PC-3 (cell line): ENCODE data around the gene FKBP9. TPM values are rescaled to one million over a fixed set of nuclear protein-coding genes. Genes with fewer than 3 reads are reported as not detected.

ENCODE experiments used
- ATAC-seq: fragments of 200-7000 bp; cut with Tn5 transposase; 2 replicates; pipeline ENCODE4 v1.9.1; 2020; ENCODE audit warnings: mild to moderate bottlenecking, moderate library complexity
- BruUV-seq: library from RNA; stranded (reverse); fragments of 400-500 nt; replicated peaks from 2 replicates; lab custom pipeline; 2021; lab: Mats Ljungman, UMichigan
- CTCF ChIA-PET: fragments of 300-600 bp; sonication (Branson Sonifier 250); formaldehyde crosslinking; loops from one replicate; lab custom pipeline; 2022; ENCODE audit warnings: antibody characterized with exemption; lab: Charles Lee
- POLR2A ChIA-PET: fragments of 300-600 bp; sonication (Branson Sonifier 250); formaldehyde crosslinking; loops from one replicate; lab custom pipeline; 2022; ENCODE audit warnings: antibody characterized with exemption; ENCODE audit not compliant: unreplicated experiment; lab: Charles Lee
- DNase-seq: peaks from one replicate; pipeline ENCODE4 v3.0.0-alpha.2; 2015
- H2AFZ ChIP-seq: fragments of 300-600 bp; sonication (generic); 2 replicates; pipeline ENCODE4 v1.6.0; 2016; ENCODE audit warnings: antibody characterized with exemption, low read length
- H3F3A ChIP-seq: fragments of 300-600 bp; sonication (generic); one replicate; pipeline ENCODE4 v1.6.0; 2017; ENCODE audit warnings: antibody characterized with exemption, low read length, control low read depth, mild to moderate bottlenecking; ENCODE audit not compliant: unreplicated experiment
- H3K27ac ChIP-seq: fragments of 300-600 bp; sonication (generic); 2 replicates; pipeline ENCODE4 v1.5.1; 2016; ENCODE audit warnings: mild to moderate bottlenecking, low read length
- H3K27me3 ChIP-seq: fragments of 300-600 bp; sonication (generic); 2 replicates; pipeline ENCODE4 v1.6.1; 2016; ENCODE audit warnings: low read length, mixed read lengths
- H3K36me3 ChIP-seq: fragments of 300-600 bp; sonication (generic); 2 replicates; pipeline ENCODE4 v1.6.1; 2016; ENCODE audit warnings: low read depth, mixed run types, low read length, mixed read lengths
- H3K4me1 ChIP-seq: fragments of 300-600 bp; sonication (generic); 2 replicates; pipeline ENCODE4 v1.5.1; 2016; ENCODE audit warnings: low read length; ENCODE audit not compliant: insufficient read depth
- H3K4me2 ChIP-seq: fragments of 300-600 bp; sonication (generic); 2 replicates; pipeline ENCODE4 v1.6.0; 2016; ENCODE audit warnings: low read length
- H3K4me3 ChIP-seq: fragments of 300-600 bp; sonication (generic); 2 replicates; pipeline ENCODE4 v1.5.1; 2016; ENCODE audit warnings: mild to moderate bottlenecking, low read length, mixed read lengths
- H3K79me2 ChIP-seq: fragments of 300-600 bp; sonication (generic); 2 replicates; pipeline ENCODE4 v1.6.1; 2017; ENCODE audit warnings: low read length, mixed read lengths
- H3K9ac ChIP-seq: fragments of 300-600 bp; sonication (generic); 2 replicates; pipeline ENCODE4 v1.6.0; 2016; ENCODE audit warnings: mild to moderate bottlenecking, low read length
- H3K9me2 ChIP-seq: fragments of 300-600 bp; sonication (generic); replicated peaks from 2 replicates; pipeline ENCODE4 v1.6.1; 2016; ENCODE audit warnings: mixed run types, low read length, mixed read lengths
- H3K9me3 ChIP-seq: fragments of 300-600 bp; sonication (generic); 2 replicates; pipeline ENCODE4 v1.6.1; 2016; ENCODE audit warnings: low read length, mixed read lengths
- H4K20me1 ChIP-seq: fragments of 300-600 bp; sonication (generic); 2 replicates; pipeline ENCODE4 v1.6.1; 2016; ENCODE audit warnings: low read length, mixed read lengths
- EZH2 ChIP-seq: fragments of 300-600 bp; sonication (generic); IDR thresholded peaks from one replicate; pipeline ENCODE4 v1.6.1; 2017; ENCODE audit warnings: antibody characterized with exemption, mild to moderate bottlenecking, low read length; ENCODE audit not compliant: unreplicated experiment
- EZH2phosphoT487 ChIP-seq: fragments of 300-600 bp; sonication (generic); IDR thresholded peaks from 2 replicates; pipeline ENCODE4 v1.6.1; 2018; ENCODE audit warnings: mild to moderate bottlenecking, antibody characterized with exemption, low read length, borderline replicate concordance
- intact Hi-C: fragments of 100-400 bp; cut with micrococcal nuclease; formaldehyde crosslinking; loops from 2 replicates; pipeline ENCODE4 v1.9.0; 2023
- total RNA-seq: library from RNA; depleted of rRNA; stranded (reverse); fragments of >200 nt; gene quantifications from 2 replicates; pipeline ENCODE4 v1.2.3, GENCODE V29; 2014
- TF ChIP-seq, protein P1 (sequence below): fragments of 300-600 bp; sonication (generic); conservative IDR thresholded peaks from 2 replicates; pipeline ENCODE4 v1.5.1; 2017; ENCODE audit warnings: antibody characterized with exemption, low read depth, mild to moderate bottlenecking, low read length

The FKBP9 gene
- total RNA-seq, 1 experiment from 2014 or later: 63.4 TPM

DNA sequence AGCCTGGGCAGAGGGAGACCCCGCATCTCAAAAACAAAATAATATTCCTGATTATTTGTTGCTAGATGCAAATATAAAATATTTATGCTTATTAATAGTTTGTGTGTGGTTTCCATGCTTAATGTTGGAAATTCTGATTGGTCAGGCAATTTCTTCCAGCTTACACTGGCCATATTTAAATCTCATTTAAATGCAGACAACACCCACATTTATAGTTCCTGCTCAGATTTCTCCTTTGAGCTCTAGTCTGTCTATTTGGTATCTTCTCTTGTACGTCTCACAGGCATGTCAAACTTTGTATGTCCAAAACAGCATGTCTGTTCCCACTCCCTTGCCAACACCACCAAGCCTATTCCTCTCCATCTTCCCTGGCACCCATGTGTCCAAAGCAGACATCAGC, 52.5 kb downstream of the FKBP9 start:
- Histone ChIP-seq H3K27me3 (no peaks in the 10 kb centered on the region), H3K9me3 (no peaks in the 10 kb centered on the region), H3K4me3 (no peak overlapping the region), H4K20me1 (no peaks in the 10 kb centered on the region), H3K27ac (no peak overlapping the region), H3K9me2 (no peaks in the 10 kb centered on the region), H3K79me2 (no peaks in the 10 kb centered on the region), H3F3A (no peaks in the 10 kb centered on the region), H3K4me2 (no peak overlapping the region), H3K9ac (no peak overlapping the region), H3K4me1 (no peaks in the 10 kb centered on the region), H3K36me3 (peaks cover 11% of the 10 kb centered on the region; the same call in 1 of the 2 replicates), H2AFZ (no peak overlapping the region)
- BruUV-seq: no TSS peak
- TF ChIP-seq EZH2: no peak
- TF ChIP-seq EZH2phosphoT487: no peak
- TF ChIP-seq, protein P1, sequence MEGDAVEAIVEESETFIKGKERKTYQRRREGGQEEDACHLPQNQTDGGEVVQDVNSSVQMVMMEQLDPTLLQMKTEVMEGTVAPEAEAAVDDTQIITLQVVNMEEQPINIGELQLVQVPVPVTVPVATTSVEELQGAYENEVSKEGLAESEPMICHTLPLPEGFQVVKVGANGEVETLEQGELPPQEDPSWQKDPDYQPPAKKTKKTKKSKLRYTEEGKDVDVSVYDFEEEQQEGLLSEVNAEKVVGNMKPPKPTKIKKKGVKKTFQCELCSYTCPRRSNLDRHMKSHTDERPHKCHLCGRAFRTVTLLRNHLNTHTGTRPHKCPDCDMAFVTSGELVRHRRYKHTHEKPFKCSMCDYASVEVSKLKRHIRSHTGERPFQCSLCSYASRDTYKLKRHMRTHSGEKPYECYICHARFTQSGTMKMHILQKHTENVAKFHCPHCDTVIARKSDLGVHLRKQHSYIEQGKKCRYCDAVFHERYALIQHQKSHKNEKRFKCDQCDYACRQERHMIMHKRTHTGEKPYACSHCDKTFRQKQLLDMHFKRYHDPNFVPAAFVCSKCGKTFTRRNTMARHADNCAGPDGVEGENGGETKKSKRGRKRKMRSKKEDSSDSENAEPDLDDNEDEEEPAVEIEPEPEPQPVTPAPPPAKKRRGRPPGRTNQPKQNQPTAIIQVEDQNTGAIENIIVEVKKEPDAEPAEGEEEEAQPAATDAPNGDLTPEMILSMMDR: no peak
- intact Hi-C loops: no loop called here
- ChIA-PET POLR2A (interaction anchor here (0.6 kb wide), 1 partner anchor 456 kb away, joined by 10 read pairs; no protein-coding TSS in a partner anchor), CTCF (interaction anchor here (0.5 kb wide), 1 partner anchor 390 kb away, joined by 3 read pairs; no protein-coding TSS in a partner anchor)
- DNase-seq (no peak), ATAC-seq (no peak)

DNA sequence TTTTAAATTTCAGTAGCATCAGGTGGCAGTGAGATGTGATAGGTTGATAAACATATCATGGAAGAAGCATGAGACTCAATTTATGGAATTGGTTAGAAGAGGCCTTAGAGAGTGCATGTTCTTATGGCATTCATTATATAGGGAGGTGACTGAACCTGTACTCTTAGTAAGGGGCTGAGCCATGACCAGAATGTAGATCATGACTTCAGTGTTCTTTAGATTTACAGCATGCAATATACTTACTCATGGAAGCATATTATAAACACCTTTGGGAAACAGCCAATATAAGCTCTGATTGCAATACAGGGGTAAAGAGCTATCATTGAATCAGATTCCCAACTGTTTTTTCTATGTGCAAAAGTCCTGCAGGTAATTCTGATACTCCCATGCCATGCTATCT, 55.1 kb downstream of the FKBP9 start:
- CTCF ChIA-PET: no interaction called here
- Histone ChIP-seq H3K27me3 (no peaks in the 10 kb centered on the region), H3K9ac (no peak overlapping the region), H3K9me2 (no peaks in the 10 kb centered on the region), H3K27ac (no peak overlapping the region), H4K20me1 (no peaks in the 10 kb centered on the region), H2AFZ (no peak overlapping the region), H3K4me2 (no peak overlapping the region), H3K9me3 (no peaks in the 10 kb centered on the region), H3K79me2 (no peaks in the 10 kb centered on the region), H3K4me1 (no peaks in the 10 kb centered on the region), H3K36me3 (peaks cover 15% of the 10 kb centered on the region; the same call in 1 of the 2 replicates), H3K4me3 (no peak overlapping the region), H3F3A (no peaks in the 10 kb centered on the region)
- no peak for ATAC-seq
- POLR2A ChIA-PET: no interaction called here
- BruUV-seq: no TSS peak
- DNase-seq: no peak
- intact Hi-C loops: no loop called here
- no peak for TF ChIP-seq EZH2
- TF ChIP-seq EZH2phosphoT487: no peak
- TF ChIP-seq, protein P1: no peak

DNA sequence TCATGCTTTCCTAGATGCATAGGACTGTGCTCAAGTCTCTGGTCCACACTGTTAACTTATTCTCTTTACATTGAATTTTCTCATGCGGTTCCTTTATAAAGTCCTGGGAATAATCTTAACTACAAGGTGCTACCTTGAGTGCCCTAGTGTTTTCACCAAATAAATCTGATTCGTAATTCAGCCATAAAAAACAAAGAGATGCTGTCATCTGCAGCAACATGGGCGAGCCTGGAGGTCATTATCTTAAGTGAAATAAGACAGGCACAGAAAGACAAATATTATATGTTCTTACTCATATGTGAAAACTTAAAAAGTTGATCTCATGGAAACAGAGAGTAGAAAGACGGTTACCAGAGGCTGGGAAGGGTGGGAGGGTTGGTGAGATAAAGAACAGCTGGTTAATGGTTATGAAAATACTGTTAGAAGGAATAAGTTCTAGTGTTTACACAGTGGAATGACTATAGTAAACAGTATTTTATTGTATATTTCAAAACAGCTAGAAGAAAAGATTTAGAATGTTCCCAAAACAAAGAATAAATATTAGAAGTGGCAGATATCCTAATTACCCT, 67.0 kb downstream of the FKBP9 start:
- ATAC-seq (peak; percentile 67), DNase-seq (no peak)
- ChIA-PET CTCF (no interaction called here), POLR2A (no interaction called here)
- no peaks in the 10 kb centered on the region for H3K4me1 ChIP-seq
- intact Hi-C loops: no loop called here
- H3K27ac ChIP-seq: no peak overlapping the region
- no peak overlapping the region for H2AFZ ChIP-seq
- H3K27me3 ChIP-seq: no peaks in the 10 kb centered on the region
- no TSS peak for BruUV-seq
- TF ChIP-seq, protein P1: no peak
- TF ChIP-seq EZH2 (no peak), EZH2phosphoT487 (no peak)
- H3K4me3 ChIP-seq: no peak overlapping the region
- no peaks in the 10 kb centered on the region for H3K9me2 ChIP-seq
- H4K20me1 ChIP-seq: no peaks in the 10 kb centered on the region
- H3K9me3 ChIP-seq: no peaks in the 10 kb centered on the region
- H3K4me2 ChIP-seq: no peak overlapping the region
- no peak overlapping the region for H3K9ac ChIP-seq
- peaks cover 26% of the 10 kb centered on the region; the same call in 1 of the 2 replicates for H3K36me3 ChIP-seq
- H3K79me2 ChIP-seq: 0 out of 2 replicates have a peak, but pooled peaks cover 3% of the 10 kb centered on the region
- H3F3A ChIP-seq: no peaks in the 10 kb centered on the region
